Fibroblast of upper back skin (primary cell): ENCODE measurements around the gene DHCR24.

Experiments used
- DNase-seq: peaks from one replicate; pipeline ENCODE4 v3.0.0-alpha.2; 2013

Gene DHCR24

DNA sequence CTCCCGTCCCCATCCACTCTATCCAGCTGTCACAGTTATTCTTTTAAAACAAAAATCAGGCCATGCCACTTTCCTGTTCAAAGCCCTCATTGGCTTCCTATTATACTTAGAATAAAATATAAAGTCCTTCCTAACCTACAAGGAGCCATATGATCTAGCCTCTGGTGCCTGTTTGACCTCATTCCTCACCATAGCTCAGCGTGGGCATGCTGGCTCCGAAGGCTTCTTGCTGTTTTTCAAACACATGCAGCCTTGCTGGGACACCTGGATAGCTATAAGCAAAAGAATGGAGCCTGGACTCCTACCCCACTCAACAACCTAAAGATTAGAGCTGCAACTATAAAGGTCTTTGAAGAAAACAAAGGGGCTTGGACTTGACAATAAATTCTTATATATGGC, 23.7 kb downstream of the DHCR24 start:
- no peak for DNase-seq

GRCh38 chr1:54861070-54861761, 25.8 kb downstream of the DHCR24 start:
- no peak for DNase-seq

DNA sequence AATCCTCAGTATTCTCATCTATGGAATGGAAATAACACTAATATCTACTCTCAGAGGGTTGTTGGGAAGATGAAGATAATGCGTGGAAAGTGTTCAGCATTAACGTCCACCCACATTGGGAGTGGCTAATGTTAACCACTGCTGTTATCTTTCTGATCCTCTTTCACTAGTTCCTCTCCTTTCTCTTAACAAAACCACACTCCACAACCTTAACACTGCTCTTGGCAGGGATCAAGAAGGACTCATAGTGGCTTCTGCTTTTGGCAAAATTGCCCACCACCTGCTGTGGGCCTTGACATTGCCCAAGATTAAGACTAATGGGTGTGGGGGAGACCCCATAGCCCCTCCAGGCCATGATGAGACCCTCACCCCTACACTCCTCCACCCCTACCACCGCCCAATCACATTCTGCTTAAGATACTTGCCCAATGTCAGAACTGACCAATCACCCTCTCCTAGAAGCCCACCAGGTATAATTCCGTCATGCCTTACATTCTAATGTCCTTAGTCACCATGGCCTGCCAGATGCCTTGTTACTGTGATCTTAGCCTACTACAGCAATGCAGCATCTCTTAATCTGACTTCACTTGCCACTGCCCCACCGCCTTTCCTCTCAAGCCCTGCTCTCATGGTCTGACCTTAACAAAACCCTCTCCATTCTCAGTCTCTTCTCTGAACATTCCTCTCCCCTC, 27.1 kb downstream of the DHCR24 start:
- DNase-seq = peak; percentile 33

DNA sequence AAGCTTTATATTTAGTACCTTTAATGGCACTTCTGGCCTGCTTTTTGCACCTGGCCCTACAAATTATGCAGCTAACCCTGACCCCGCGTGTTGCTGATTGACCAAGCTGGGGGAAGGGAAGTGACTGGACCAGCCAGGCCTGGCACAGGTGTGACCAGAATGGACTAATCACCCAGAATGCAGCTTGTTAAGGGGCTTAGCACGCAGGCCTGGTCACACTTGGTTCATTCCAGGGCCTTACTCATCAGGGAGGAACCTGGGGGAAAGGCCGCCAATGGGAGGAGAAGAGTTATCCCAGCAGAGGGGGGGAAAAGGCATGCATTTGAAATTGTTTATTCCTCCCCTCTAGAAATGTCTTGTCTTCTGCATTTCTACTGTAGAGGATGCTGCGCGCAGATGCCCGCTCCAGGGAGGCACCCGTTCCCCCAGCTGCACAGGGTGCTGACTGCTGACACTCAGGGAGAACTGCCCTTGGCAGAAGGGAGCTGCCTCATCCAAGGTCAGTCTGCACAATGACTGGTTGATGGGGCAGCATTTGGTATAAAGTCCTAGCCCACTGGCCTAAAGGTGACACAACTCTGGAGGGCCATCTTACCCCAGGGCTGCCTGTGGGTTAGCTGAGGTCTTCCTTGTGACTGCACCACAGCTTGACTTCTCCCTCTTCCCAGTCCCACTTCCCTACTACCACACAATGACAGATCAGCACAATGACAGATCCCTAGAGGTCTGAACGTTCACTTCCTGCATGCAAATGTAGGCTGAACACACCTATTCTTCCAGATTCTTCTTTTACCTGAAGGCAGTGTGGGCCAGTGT, 29.0 kb downstream of the DHCR24 start:
- DNase-seq = peak; percentile 47

- no peak for DNase-seq
Measured at GRCh38 chr1:54857141-54857540, 29.9 kb downstream of the DHCR24 start.

DNA sequence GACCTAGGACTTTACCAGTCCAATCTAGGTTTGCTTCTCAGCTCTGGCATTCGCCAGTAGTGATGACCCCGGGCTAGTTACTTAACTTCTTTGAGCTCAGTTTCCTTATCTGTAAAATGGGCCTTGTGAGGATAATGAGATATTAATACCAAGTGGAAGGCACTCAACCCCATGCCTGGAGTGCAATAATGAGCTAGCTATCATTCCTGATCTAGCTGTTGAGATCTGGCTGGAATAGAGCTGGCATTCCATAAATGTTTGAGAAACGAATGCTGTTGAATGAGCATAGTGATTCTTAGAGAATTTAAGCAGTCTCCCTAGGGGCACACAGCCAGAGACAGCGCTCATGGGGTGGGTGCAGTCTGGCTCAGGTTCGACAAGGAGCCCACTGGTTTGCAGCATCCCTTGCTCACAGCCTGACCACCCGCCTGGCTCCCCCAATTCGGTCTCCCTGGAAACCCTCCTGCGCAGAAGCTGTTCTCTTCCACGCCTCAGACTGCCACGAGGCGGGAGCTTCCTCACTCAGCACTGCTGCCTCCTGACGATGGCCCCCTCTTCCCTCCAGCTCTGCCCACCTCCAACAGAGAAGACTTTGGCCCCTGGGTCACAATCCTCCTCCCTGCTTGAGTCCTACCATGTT, 32.5 kb downstream of the DHCR24 start:
- DNase-seq = peak; percentile 71

DNA sequence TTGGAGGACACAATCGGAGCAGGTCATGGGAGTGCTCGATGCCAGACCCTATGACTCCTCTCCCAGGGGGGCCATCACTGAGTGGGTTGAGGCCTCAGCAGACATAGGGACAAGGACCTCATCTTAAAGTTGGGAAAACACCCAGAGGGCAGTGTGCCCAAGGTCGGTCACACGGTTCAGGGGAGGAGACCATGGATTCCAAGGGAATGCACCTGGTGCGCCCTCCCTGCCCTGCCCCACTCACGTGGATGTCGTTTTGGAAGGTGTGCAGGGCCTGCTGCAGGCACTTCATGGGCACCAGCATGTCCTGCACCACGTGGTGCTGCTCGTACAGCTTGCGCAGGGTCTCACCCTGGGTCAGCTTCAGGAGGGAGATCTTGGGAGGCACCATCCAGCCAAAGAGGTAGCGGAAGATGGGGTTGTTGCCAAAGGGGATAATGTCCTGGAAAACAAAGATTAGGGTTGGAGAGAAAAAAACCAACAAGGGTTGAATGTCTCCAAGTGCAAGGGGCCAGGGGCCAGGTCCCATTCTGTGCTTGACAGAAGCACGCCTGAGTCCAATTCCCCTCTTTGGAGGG, 33.1 kb downstream of the DHCR24 start:
- DNase-seq = no peak

DNA sequence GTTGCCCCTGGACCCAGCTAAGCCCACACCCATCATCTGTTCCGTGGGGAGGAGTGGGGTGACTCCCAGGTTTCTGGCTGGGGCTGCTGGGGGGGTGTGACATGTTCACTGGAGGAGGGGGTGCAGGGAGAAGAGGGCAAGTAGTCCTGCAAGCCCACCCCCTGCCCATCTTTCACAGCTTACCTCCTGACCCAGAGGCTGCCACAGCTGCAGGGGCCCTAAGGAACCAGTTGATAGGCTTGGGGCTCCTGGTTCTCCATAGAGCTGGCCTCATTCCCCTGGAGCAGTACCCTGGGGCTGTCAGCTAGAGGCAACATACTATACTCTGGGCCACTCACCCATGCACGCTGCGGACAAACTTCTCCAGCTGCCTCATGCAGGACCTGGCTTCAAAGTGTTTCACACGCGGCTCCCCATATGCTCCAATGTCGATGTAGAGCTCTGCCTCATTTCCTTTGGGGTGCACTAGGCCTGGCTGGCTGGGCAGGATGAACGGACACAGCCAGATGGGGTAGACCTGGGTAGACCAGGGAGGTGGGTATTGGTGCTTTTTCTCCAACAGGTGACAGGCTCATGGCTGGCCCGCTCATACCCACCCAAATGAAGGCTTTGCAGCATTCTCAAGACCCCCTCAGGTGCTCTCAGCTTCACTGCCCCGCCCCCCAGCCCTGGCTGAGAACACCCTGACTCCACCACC, 33.8 kb downstream of the DHCR24 start:
- DNase-seq = no peak

- peak; percentile 44 for DNase-seq
Measured at GRCh38 chr1:54851936-54852524, 35.0 kb downstream of the DHCR24 start.

DNA sequence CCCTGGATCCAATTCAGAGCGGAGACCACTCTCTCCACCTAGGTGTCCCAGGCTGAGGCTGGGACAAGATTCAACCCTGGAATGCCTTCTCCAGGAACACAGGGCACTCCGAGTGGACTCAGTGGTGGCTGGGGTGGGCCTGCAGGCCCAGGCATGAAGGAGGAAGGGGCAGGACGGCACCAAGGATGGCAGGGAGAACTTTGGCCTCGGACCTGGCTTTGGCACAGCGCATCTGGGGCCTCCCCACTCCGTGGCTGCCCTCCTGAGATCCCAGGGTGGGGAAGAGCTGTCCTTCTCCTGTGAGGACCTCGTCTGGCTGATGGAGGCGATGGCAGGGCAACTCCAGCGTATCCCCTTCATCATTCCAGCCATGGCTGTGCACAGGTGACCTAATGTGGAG, 35.6 kb downstream of the DHCR24 start:
- no peak for DNase-seq

- peak; percentile 88 for DNase-seq
Measured at GRCh38 chr1:54850737-54851136, 36.3 kb downstream of the DHCR24 start.

DNA sequence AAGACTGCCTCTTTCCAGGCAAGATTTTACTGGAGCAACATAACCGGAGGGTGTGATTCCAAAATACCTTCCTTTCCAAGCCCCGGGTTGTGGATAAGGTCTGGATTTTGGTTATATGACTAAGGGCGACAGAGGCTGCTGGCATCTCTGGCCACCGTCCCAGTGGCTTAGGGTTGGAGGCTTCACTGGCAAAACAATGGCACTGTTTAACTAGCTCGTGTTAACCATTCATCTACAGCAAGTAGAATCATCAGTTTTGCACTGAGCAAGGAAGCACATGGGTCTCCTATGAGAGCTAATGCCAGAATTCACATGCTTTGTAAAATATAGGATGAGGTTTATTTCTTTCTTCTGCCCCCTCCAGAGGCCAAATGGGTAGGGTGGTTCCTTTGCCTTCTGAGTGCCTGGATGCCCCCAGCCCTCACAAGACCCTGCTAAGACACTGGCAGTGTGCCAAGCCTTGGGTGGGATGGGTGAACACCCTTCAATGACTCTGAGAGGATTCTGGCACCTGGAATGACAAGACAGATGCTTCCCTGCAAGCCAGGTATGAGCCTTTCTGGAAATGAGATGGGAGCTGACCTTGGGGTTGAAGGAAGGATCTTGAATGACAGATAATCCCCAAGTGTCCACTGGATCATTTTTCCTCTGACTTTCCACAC, 36.8 kb downstream of the DHCR24 start:
- DNase-seq = no peak

GRCh38 chr1:54849219-54850068, 37.6 kb downstream of the DHCR24 start:
- no peak for DNase-seq

GRCh38 chr1:54848134-54848948, 38.7 kb downstream of the DHCR24 start:
- DNase-seq = no peak

DNA sequence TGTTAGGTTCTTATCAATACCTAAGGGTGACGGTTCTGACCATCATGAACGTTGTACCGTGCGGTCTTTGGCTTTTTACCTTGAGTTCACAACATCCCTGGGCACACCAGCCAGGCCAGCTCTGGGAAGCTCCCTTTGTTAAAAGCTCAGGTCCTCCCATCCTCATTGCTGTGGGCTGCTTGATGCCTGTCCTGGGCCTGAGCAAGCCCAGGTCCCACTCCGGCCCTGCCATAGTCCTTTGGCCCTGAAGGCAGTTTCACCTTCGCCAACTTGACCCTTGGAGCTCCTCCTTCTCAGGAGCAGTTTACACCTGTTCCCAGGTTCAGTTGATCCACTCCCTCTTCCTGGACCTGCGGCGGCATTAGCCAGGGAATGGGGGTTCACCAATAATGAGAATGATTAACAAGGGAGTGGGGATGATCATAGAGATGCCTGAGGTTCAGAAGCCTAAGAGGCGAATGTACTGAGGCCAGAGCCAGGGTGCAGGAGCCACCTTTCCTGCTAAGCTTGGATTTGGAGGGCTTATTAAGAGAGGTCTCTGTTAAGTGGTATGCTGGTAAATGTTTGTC, 40.2 kb downstream of the DHCR24 start:
- DNase-seq = no peak

DNA sequence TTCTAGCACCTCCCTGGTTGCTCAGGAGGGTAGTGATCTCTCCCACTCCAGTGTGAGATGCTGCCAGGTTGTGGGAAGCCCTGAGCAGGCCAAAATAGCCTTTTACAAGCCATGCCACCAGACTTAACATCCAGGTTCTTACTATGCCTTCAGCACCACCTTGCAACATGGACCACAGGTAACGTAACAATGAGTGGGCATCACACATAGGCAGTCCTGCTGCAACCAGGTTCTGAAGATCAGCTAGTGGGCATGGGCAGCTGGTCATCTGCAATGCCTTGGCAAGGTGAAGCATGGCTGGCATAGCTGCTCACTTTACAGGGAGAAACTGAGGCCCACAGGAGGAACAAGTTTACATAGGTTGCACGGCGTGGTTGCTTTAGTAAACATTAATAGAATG, 40.7 kb downstream of the DHCR24 start:
- DNase-seq = no peak

DNA sequence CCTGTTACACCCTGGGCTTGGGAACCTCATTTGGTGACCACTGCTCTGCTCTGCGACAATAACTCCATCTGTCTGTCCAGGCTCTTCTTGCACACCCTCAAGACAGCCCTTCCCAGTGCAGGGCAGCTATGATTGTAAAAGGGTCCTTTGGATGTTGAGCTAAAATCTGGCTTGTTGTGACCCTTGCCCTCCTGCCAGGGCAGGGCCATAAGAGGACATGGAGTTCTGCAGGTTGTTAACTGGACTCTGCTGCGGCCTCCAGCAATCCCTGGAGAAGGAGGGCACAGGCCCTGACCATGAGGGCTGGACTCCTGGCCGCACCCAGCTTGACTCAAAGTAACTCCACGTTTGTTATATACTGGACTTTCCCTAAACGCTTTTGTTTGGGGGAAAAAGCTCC, 41.2 kb downstream of the DHCR24 start:
- no peak for DNase-seq

DNA sequence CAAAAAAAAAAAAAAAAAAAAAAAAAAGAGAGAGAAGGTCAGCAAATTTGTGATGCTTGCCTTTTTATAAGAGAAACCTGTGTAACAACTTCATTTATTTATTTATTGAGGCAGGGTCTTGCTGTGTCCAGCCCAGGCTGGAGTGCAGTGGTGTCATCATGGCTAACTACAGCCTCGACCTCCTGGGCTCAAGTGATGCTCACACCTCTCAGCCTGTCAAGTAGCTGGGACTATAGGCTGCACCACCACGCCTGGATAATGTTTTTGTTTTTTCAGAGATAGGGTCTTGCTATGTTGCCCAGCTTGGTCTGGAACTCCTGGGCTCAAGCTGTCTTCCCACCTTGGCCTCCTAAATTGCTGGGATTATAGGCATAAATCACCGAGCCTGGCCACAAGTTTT, 42.4 kb downstream of the DHCR24 start:
- DNase-seq = no peak

DNA sequence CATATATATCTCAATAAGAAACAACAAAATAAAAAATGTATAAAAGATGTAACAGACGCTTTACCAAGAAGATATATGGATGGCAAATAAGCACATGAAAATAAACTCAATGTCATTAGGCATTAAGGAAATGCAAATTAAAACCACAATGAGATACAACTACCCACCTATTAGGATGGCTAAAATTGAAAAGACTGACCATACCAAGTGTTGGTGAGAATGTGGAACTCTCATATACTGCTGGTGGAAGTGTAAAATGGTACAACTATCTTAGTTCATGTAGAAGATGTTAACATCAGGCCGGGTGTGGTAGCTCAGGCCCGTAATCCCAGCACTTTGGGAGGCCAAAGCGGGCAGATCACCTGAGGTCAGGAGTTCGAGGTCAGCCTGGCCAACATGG, 43.5 kb downstream of the DHCR24 start:
- no peak for DNase-seq
